Measurements from ENCODE around the gene PITPNC1.
A peak's percentile ranks its signal among the peaks of the same experiment; 100 is the strongest.

The PITPNC1 gene

GRCh38 chr17:67712375-67712774 lies 335.3 kb downstream of the PITPNC1 start:
- no peak for TF ChIP-seq ZFX (IDR thresholded peaks at IDR 0.05; ENCODE audit: borderline replicate concordance)
- no peak for TF ChIP-seq CTCF (IDR thresholded peaks at IDR 0.05)
- no peak overlapping the region for H3K27ac ChIP-seq

- no peak overlapping the region for H3K27ac ChIP-seq
- no peak for TF ChIP-seq CTCF (IDR thresholded peaks at IDR 0.05)
- no peak for TF ChIP-seq ZFX (IDR thresholded peaks at IDR 0.05; ENCODE audit: borderline replicate concordance)
Observed at GRCh38 chr17:67713169-67713568, 336.1 kb downstream of the PITPNC1 start.

- TF ChIP-seq ZFX (IDR thresholded peaks at IDR 0.05; ENCODE audit: borderline replicate concordance) (no peak), CTCF (IDR thresholded peaks at IDR 0.05) (no peak)
- H3K27ac ChIP-seq: no peak overlapping the region
Observed at GRCh38 chr17:67716405-67716798, 339.3 kb downstream of the PITPNC1 start.

- H3K27ac ChIP-seq: peak overlapping the region; percentile 86
- TF ChIP-seq CTCF (IDR thresholded peaks at IDR 0.05): no peak
Observed at GRCh38 chr17:67717192-67717623, 340.1 kb downstream of the PITPNC1 start.

- peak; percentile 94 for TF ChIP-seq CTCF (IDR thresholded peaks at IDR 0.05)
- TF ChIP-seq ZFX (IDR thresholded peaks at IDR 0.05; ENCODE audit: borderline replicate concordance): no peak
- H3K27ac ChIP-seq: peak within 1 kb of the TSS; percentile 86
Observed at GRCh38 chr17:67717624-67718324, 340.7 kb downstream of the PITPNC1 start, which contains the start of gene NOL11. Gene NOL11 (plus strand): TSS chr17:67717936. CDS start chr17:67717948, 12 bp downstream.

- H3K27ac ChIP-seq: peak overlapping the region; percentile 86
- no peak for TF ChIP-seq ZFX (IDR thresholded peaks at IDR 0.05; ENCODE audit: borderline replicate concordance)
Observed at GRCh38 chr17:67718325-67718941, 341.4 kb downstream of the PITPNC1 start.

GRCh38 chr17:67725373-67725791 lies 348.3 kb downstream of the PITPNC1 start:
- no peak overlapping the region for H3K27ac ChIP-seq
- no peak for TF ChIP-seq ZFX (IDR thresholded peaks at IDR 0.05; ENCODE audit: borderline replicate concordance)
- TF ChIP-seq CTCF (IDR thresholded peaks at IDR 0.05): no peak
